HEK293 (cell line): ENCODE measurements around the gene ART1.
"Not testable (repeated sequence)": the region's sequence is repeated elsewhere in the genome, so short reads cannot be mapped to it uniquely, and the experiment has no call there.

Source experiments
- CTCF ChIA-PET: fragments of 350-600 bp; formaldehyde crosslinking; extraction: SDS; loops from one replicate; lab custom pipeline; 2021; ENCODE audit warnings: antibody characterized with exemption; lab: Yijun Ruan, JAX
- POLR2A ChIA-PET: fragments of 300-600 bp; formaldehyde crosslinking; extraction: SDS; loops from one replicate; lab custom pipeline; 2020; ENCODE audit warnings: antibody characterized with exemption, inconsistent platforms; lab: Yijun Ruan, JAX
- H3K27ac ChIP-seq: fragments of 200-500 bp; sonication (Bioruptor generic); 2 replicates; pipeline ENCODE4 v1.5.1; 2014; ENCODE audit warnings: low read depth, low read length, control low read depth, inconsistent platforms; ENCODE audit errors: extremely low read depth
- H3K36me3 ChIP-seq, 2 experiments: fragments of 200-500 bp in 1 of 2; sonication (Bioruptor generic) in 1 of 2; 1 replicate in 1 of 2; 2 replicates in 1 of 2; pipeline ENCODE4 v1.5.1; 2014 to 2017; ENCODE audit warnings: inconsistent platforms in 2 of 2, low read length in 2 of 2; ENCODE audit not compliant: control insufficient read depth in 2 of 2, insufficient read depth in 1 of 2
- H3K4me1 ChIP-seq: fragments of 200-500 bp; sonication (Bioruptor generic); 2 replicates; pipeline ENCODE4 v1.5.1; 2014; ENCODE audit warnings: mild to moderate bottlenecking, low read length, inconsistent platforms; ENCODE audit not compliant: control insufficient read depth, insufficient read depth
- H3K4me3 ChIP-seq: 2 replicates; pipeline ENCODE4 v1.5.1; 2011; ENCODE audit warnings: low read depth, mild to moderate bottlenecking, control low read depth, low read length, moderate library complexity
- H3K9me3 ChIP-seq: fragments of 200-500 bp; sonication (Bioruptor generic); 2 replicates; pipeline ENCODE4 v1.5.1; 2014; ENCODE audit warnings: low read depth, low read length, inconsistent platforms; ENCODE audit not compliant: control insufficient read depth, insufficient read depth
- GLIS1 ChIP-seq: fragments of 450-650 bp; formaldehyde crosslinking; IDR thresholded peaks from 2 replicates; pipeline ENCODE4 v1.5.1; 2016; ENCODE audit warnings: missing biosample characterization, missing genetic modification characterization
- KLF1 ChIP-seq: fragments of 450-650 bp; formaldehyde crosslinking; IDR thresholded peaks from 2 replicates; pipeline ENCODE4 v1.5.1; 2016; ENCODE audit warnings: missing biosample characterization, missing genetic modification characterization
- KLF7 ChIP-seq: fragments of 450-650 bp; formaldehyde crosslinking; IDR thresholded peaks from 2 replicates; pipeline ENCODE4 v1.5.1; 2016; ENCODE audit warnings: missing biosample characterization, missing genetic modification characterization, borderline replicate concordance
- SP2 ChIP-seq: fragments of 450-650 bp; formaldehyde crosslinking; IDR thresholded peaks from 2 replicates; pipeline ENCODE4 v1.5.1; 2016; ENCODE audit warnings: missing biosample characterization, missing genetic modification characterization
- WT1 ChIP-seq: fragments of 450-650 bp; formaldehyde crosslinking; IDR thresholded peaks from 2 replicates; pipeline ENCODE4 v1.5.1; 2016; ENCODE audit warnings: missing biosample characterization, missing genetic modification characterization
- ZFHX2 ChIP-seq: fragments of 450-650 bp; formaldehyde crosslinking; conservative IDR thresholded peaks from 2 replicates; pipeline ENCODE4 v1.5.1; 2016; ENCODE audit warnings: missing biosample characterization, missing genetic modification characterization
- ZFP37 ChIP-seq: fragments of 450-650 bp; formaldehyde crosslinking; IDR thresholded peaks from 2 replicates; pipeline ENCODE4 v1.5.1; 2016; ENCODE audit warnings: missing biosample characterization, missing genetic modification characterization
- ZNF37A ChIP-seq: fragments of 450-650 bp; IDR thresholded peaks from 2 replicates; pipeline ENCODE4 v1.5.1; 2018; ENCODE audit warnings: missing biosample characterization, missing genetic modification characterization
- TF ChIP-seq, protein P1 (sequence below): fragments of 450-650 bp; formaldehyde crosslinking; conservative IDR thresholded peaks from 2 replicates; pipeline ENCODE4 v1.5.1; 2016; ENCODE audit warnings: low read depth, missing biosample characterization, missing genetic modification characterization
- TF ChIP-seq, protein P2 (sequence below): fragments of 450-650 bp; formaldehyde crosslinking; IDR thresholded peaks from 2 replicates; pipeline ENCODE4 v1.5.1; 2017; ENCODE audit warnings: missing biosample characterization, missing genetic modification characterization
- TF ChIP-seq, protein P3 (sequence below): fragments of 450-650 bp; formaldehyde crosslinking; IDR thresholded peaks from 2 replicates; pipeline ENCODE4 v1.5.1; 2016; ENCODE audit warnings: missing biosample characterization, missing genetic modification characterization
- TF ChIP-seq, protein P4 (sequence below): fragments of 450-650 bp; formaldehyde crosslinking; IDR thresholded peaks from 2 replicates; pipeline ENCODE4 v1.5.1; 2016; ENCODE audit warnings: missing biosample characterization, missing genetic modification characterization
- TF ChIP-seq, protein P5 (sequence below): fragments of 450-650 bp; formaldehyde crosslinking; IDR thresholded peaks from 2 replicates; pipeline ENCODE4 v1.5.1; 2017; ENCODE audit warnings: missing biosample characterization, missing genetic modification characterization
- TF ChIP-seq, protein P6 (sequence below): fragments of 450-650 bp; formaldehyde crosslinking; IDR thresholded peaks from 2 replicates; pipeline ENCODE4 v1.5.1; 2016; ENCODE audit warnings: missing biosample characterization, missing genetic modification characterization

The ART1 gene

DNA sequence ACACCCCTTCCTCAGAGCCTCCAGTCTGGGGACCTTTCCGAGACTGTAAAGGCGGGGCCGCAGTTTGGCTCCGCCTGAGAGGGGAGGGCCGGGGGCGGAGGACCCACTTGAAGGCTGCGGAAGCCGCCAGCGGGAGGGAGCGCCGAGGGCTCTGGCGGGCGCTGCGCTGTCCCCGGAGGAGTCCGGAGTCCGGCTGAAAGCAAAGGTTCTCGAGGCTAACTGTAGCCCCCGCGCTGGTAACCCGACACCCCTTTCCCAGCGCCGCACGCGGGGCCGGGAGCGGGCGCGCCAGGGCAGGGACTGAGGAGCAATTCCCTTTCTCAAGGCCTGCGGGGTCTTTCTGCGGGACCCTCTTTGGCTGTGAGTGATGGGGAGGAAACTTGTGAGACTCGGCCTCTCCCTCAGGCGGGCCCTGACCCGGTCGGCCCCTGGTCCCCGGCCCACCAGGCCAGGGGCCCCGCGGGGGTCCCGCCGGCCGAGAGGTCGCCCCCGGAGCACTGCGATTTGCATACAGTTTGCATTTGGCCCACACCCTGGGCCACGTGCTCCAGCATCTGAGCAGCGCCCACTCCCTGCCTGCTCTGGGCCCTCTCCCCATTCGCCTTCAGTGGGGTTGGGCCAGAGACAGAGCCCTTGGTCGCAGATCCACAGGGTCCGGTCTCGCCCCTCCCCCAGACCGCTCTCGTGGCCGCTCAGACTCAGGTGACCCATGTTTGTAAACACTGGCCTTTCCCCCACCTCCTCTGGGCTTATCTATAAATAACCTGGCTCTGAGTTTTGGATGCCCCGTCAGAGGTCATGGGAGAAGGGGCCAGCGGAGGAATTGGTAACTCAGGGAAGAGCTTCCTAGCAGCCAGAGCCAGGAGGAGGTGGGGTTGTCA, 2.6 kb upstream of the ART1 start (continued):
- no peak for TF ChIP-seq ZFP37 (tag by site-specific recombination)
- no peak for TF ChIP-seq ZNF37A (tag by site-specific recombination)
- TF ChIP-seq, protein P1, sequence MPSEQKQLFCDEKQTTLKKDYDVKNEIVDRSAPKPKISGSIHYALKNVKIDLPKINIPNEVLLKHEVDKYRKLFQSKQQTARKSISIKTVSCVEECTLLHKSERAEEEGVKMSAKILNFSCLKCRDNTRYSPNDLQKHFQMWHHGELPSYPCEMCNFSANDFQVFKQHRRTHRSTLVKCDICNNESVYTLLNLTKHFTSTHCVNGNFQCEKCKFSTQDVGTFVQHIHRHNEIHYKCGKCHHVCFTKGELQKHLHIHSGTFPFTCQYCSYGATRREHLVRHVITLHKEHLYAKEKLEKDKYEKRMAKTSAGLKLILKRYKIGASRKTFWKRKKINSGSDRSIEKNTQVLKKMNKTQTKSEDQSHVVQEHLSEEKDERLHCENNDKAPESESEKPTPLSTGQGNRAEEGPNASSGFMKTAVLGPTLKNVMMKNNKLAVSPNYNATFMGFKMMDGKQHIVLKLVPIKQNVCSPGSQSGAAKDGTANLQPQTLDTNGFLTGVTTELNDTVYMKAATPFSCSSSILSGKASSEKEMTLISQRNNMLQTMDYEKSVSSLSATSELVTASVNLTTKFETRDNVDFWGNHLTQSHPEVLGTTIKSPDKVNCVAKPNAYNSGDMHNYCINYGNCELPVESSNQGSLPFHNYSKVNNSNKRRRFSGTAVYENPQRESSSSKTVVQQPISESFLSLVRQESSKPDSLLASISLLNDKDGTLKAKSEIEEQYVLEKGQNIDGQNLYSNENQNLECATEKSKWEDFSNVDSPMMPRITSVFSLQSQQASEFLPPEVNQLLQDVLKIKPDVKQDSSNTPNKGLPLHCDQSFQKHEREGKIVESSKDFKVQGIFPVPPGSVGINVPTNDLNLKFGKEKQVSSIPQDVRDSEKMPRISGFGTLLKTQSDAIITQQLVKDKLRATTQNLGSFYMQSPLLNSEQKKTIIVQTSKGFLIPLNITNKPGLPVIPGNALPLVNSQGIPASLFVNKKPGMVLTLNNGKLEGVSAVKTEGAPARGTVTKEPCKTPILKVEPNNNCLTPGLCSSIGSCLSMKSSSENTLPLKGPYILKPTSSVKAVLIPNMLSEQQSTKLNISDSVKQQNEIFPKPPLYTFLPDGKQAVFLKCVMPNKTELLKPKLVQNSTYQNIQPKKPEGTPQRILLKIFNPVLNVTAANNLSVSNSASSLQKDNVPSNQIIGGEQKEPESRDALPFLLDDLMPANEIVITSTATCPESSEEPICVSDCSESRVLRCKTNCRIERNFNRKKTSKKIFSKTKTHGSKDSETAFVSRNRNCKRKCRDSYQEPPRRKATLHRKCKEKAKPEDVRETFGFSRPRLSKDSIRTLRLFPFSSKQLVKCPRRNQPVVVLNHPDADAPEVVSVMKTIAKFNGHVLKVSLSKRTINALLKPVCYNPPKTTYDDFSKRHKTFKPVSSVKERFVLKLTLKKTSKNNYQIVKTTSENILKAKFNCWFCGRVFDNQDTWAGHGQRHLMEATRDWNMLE (tag by site-specific recombination): no peak
- TF ChIP-seq, protein P2, sequence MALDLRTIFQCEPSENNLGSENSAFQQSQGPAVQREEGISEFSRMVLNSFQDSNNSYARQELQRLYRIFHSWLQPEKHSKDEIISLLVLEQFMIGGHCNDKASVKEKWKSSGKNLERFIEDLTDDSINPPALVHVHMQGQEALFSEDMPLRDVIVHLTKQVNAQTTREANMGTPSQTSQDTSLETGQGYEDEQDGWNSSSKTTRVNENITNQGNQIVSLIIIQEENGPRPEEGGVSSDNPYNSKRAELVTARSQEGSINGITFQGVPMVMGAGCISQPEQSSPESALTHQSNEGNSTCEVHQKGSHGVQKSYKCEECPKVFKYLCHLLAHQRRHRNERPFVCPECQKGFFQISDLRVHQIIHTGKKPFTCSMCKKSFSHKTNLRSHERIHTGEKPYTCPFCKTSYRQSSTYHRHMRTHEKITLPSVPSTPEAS: no peak

DNA sequence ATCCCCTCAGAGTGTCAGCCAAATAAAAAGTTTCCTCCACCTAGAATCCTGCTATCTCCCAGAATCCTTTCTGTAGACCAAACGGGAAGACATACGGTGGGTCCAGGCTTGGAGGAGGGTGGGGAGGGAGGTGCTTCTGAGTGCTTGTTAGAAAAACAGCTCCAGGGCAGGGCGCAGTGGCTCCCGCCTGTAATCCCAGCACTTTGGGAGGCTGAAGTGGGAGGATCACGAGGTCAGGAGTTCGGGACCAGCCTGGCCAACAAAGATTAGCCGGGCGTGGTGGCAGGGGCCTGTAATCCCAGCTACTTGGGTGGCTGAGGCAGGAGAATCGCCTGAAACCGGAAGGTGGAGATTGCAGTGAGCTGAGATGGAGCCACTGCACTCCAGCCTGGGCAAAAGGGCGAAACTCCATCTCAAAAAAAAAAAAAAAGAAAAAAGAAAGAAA, 1.8 kb upstream of the ART1 start:
- H3K36me3 ChIP-seq, H3K4me1 ChIP-seq, H3K27ac ChIP-seq, H3K4me3 ChIP-seq, H3K9me3 ChIP-seq, POLR2A ChIA-PET: not testable (repeated sequence)
- TF ChIP-seq WT1 (tag by site-specific recombination): peak; percentile 65
- TF ChIP-seq, protein P3, sequence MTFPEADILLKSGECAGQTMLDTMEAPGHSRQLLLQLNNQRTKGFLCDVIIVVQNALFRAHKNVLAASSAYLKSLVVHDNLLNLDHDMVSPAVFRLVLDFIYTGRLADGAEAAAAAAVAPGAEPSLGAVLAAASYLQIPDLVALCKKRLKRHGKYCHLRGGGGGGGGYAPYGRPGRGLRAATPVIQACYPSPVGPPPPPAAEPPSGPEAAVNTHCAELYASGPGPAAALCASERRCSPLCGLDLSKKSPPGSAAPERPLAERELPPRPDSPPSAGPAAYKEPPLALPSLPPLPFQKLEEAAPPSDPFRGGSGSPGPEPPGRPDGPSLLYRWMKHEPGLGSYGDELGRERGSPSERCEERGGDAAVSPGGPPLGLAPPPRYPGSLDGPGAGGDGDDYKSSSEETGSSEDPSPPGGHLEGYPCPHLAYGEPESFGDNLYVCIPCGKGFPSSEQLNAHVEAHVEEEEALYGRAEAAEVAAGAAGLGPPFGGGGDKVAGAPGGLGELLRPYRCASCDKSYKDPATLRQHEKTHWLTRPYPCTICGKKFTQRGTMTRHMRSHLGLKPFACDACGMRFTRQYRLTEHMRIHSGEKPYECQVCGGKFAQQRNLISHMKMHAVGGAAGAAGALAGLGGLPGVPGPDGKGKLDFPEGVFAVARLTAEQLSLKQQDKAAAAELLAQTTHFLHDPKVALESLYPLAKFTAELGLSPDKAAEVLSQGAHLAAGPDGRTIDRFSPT (tag by site-specific recombination): peak; percentile 26; the same call in 1 of the 2 replicates
- TF ChIP-seq, protein P4, sequence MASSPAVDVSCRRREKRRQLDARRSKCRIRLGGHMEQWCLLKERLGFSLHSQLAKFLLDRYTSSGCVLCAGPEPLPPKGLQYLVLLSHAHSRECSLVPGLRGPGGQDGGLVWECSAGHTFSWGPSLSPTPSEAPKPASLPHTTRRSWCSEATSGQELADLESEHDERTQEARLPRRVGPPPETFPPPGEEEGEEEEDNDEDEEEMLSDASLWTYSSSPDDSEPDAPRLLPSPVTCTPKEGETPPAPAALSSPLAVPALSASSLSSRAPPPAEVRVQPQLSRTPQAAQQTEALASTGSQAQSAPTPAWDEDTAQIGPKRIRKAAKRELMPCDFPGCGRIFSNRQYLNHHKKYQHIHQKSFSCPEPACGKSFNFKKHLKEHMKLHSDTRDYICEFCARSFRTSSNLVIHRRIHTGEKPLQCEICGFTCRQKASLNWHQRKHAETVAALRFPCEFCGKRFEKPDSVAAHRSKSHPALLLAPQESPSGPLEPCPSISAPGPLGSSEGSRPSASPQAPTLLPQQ (tag by site-specific recombination): peak; percentile 25; the same call in 1 of the 2 replicates
- TF ChIP-seq GLIS1 (tag by site-specific recombination): peak; percentile 54
- peak; percentile 18 for TF ChIP-seq SP2
- TF ChIP-seq ZFHX2 (tag by site-specific recombination): peak; percentile 60
- TF ChIP-seq KLF1 (tag by site-specific recombination): peak; percentile 99
- TF ChIP-seq, protein P5, sequence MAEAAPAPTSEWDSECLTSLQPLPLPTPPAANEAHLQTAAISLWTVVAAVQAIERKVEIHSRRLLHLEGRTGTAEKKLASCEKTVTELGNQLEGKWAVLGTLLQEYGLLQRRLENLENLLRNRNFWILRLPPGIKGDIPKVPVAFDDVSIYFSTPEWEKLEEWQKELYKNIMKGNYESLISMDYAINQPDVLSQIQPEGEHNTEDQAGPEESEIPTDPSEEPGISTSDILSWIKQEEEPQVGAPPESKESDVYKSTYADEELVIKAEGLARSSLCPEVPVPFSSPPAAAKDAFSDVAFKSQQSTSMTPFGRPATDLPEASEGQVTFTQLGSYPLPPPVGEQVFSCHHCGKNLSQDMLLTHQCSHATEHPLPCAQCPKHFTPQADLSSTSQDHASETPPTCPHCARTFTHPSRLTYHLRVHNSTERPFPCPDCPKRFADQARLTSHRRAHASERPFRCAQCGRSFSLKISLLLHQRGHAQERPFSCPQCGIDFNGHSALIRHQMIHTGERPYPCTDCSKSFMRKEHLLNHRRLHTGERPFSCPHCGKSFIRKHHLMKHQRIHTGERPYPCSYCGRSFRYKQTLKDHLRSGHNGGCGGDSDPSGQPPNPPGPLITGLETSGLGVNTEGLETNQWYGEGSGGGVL (tag by site-specific recombination): peak; percentile 59
- TF ChIP-seq KLF7 (tag by site-specific recombination): peak; percentile 77; the same call in 1 of the 2 replicates
- TF ChIP-seq, protein P6, sequence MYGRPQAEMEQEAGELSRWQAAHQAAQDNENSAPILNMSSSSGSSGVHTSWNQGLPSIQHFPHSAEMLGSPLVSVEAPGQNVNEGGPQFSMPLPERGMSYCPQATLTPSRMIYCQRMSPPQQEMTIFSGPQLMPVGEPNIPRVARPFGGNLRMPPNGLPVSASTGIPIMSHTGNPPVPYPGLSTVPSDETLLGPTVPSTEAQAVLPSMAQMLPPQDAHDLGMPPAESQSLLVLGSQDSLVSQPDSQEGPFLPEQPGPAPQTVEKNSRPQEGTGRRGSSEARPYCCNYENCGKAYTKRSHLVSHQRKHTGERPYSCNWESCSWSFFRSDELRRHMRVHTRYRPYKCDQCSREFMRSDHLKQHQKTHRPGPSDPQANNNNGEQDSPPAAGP (tag by site-specific recombination): peak; percentile 90
- CTCF ChIA-PET: interaction anchor here (0.6 kb wide), 1 partner anchor 426 kb away, joined by 3 read pairs; no protein-coding TSS in a partner anchor
